GM23338 (cell line): Measurements from ENCODE around the gene TRPM7. TPM values are rescaled to one million over a fixed set of nuclear protein-coding genes. Genes with fewer than 3 reads are reported as not detected.
A peak's percentile ranks its signal among the peaks of the same experiment; 100 is the strongest.

Experiments
- ATAC-seq: fragments of 200-7000 bp; cut with Tn5 transposase; 3 replicates; pipeline ENCODE4 v1.9.1; 2020
- DNase-seq: peaks from one replicate; pipeline ENCODE4 v3.0.0-alpha.2; 2015; ENCODE audit warnings: low spot score
- H2AFZ ChIP-seq: fragments of 200-600 bp; sonication (generic); 2 replicates; pipeline ENCODE4 v1.8.0; 2016; ENCODE audit warnings: antibody characterized with exemption, mild to moderate bottlenecking, moderate library complexity
- H3F3A ChIP-seq: fragments of 200-600 bp; sonication (generic); replicated peaks from 2 replicates; pipeline ENCODE4 v1.8.0; 2017; ENCODE audit warnings: antibody characterized with exemption, mixed run types, low read depth
- H3K27ac ChIP-seq: fragments of 200-600 bp; sonication (generic); 2 replicates; pipeline ENCODE4 v1.6.1; 2016; ENCODE audit warnings: low read depth
- H3K27me3 ChIP-seq: fragments of 200-600 bp; sonication (generic); 2 replicates; pipeline ENCODE4 v1.8.0; 2016; ENCODE audit warnings: mild to moderate bottlenecking, mixed run types, moderate library complexity; ENCODE audit not compliant: insufficient read depth
- H3K36me3 ChIP-seq: fragments of 200-600 bp; sonication (generic); 2 replicates; pipeline ENCODE4 v1.8.0; 2016; ENCODE audit warnings: mild to moderate bottlenecking; ENCODE audit not compliant: insufficient read depth
- H3K4me1 ChIP-seq: fragments of 200-600 bp; sonication (generic); 2 replicates; pipeline ENCODE4 v1.8.0; 2016; ENCODE audit warnings: mild to moderate bottlenecking, moderate library complexity; ENCODE audit not compliant: insufficient read depth
- H3K4me2 ChIP-seq: fragments of 200-600 bp; sonication (generic); 2 replicates; pipeline ENCODE4 v1.7.1; 2017; ENCODE audit warnings: mixed run types
- H3K4me3 ChIP-seq: fragments of 200-600 bp; sonication (generic); 2 replicates; pipeline ENCODE4 v1.6.1; 2016; ENCODE audit warnings: mixed run types
- H3K79me2 ChIP-seq: fragments of 200-600 bp; sonication (generic); replicated peaks from 2 replicates; pipeline ENCODE4 v1.8.0; 2017; ENCODE audit warnings: mild to moderate bottlenecking; ENCODE audit not compliant: insufficient read depth
- H3K9me2 ChIP-seq: fragments of 200-600 bp; sonication (generic); 2 replicates; pipeline ENCODE4 v1.8.0; 2017; ENCODE audit not compliant: insufficient read depth
- H4K20me1 ChIP-seq: fragments of 200-600 bp; sonication (generic); replicated peaks from 2 replicates; pipeline ENCODE4 v1.8.0; 2017; ENCODE audit warnings: mild to moderate bottlenecking; ENCODE audit not compliant: insufficient read depth
- H3K27ac Mint-ChIP-seq: 2 replicates; pipeline ENCODE4 v1.8.0; 2020; ENCODE audit warnings: inconsistent platforms, mild to moderate bottlenecking, moderate library complexity, mixed read lengths
- H3K27me3 Mint-ChIP-seq: 3 replicates; pipeline ENCODE4 v1.8.0; 2022; ENCODE audit warnings: low read depth, mild to moderate bottlenecking, moderate library complexity, mixed read lengths, inconsistent platforms; ENCODE audit not compliant: insufficient read depth, poor library complexity
- H3K36me3 Mint-ChIP-seq: 3 replicates; pipeline ENCODE4 v1.8.0; 2021; ENCODE audit warnings: low read depth, mild to moderate bottlenecking, inconsistent platforms, moderate library complexity, mixed read lengths
- H3K4me1 Mint-ChIP-seq: 3 replicates; pipeline ENCODE4 v1.8.0; 2020; ENCODE audit warnings: mild to moderate bottlenecking, inconsistent platforms, mixed read lengths
- H3K4me3 Mint-ChIP-seq: 3 replicates; pipeline ENCODE4 v1.8.0; 2021; ENCODE audit warnings: moderate library complexity, mild to moderate bottlenecking, inconsistent platforms, mixed read lengths
- H3K9me3 Mint-ChIP-seq: 3 replicates; pipeline ENCODE4 v1.8.0; 2020; ENCODE audit warnings: moderate library complexity, mild to moderate bottlenecking, inconsistent platforms, mixed read lengths
- CTCF ChIP-seq, 2 experiments: fragments of 200-600 bp in 1 of 2; sonication (generic) in 1 of 2; conservative IDR thresholded peaks; 2 replicates each; pipeline versions ENCODE4 v1.5.1 to v1.6.1; 2016 to 2017; ENCODE audit warnings: antibody characterized with exemption in 2 of 2, low read depth in 2 of 2, mild to moderate bottlenecking in 2 of 2, moderate library complexity in 1 of 2
- EZH2phosphoT487 ChIP-seq: fragments of 200-600 bp; sonication (generic); IDR thresholded peaks from one replicate; pipeline ENCODE4 v1.8.1; 2018; ENCODE audit warnings: antibody characterized with exemption; ENCODE audit not compliant: unreplicated experiment
- JUNB ChIP-seq: IDR thresholded peaks from one replicate; pipeline ENCODE4 v1.6.1; 2016; ENCODE audit warnings: antibody characterized with exemption; ENCODE audit not compliant: unreplicated experiment
- NANOG ChIP-seq: IDR thresholded peaks from 2 replicates; pipeline ENCODE4 v1.6.1; 2016; ENCODE audit warnings: antibody characterized with exemption, borderline replicate concordance
- POLR2AphosphoS5 ChIP-seq: IDR thresholded peaks from 2 replicates; pipeline ENCODE4 v1.6.1; 2016; ENCODE audit warnings: antibody characterized with exemption, low read depth
- STAT1 ChIP-seq: IDR thresholded peaks from one replicate; pipeline ENCODE4 v1.6.1; 2016; ENCODE audit warnings: antibody characterized with exemption; ENCODE audit not compliant: unreplicated experiment
- ZNF114 ChIP-seq: fragments of 250-450 bp; sonication (Bioruptor Pico); IDR thresholded peaks from 2 replicates; pipeline ENCODE4 v1.5.0; 2020; ENCODE audit warnings: mild to moderate bottlenecking, moderate library complexity
- ZNF331 ChIP-seq: fragments of 250-450 bp; sonication (Bioruptor Pico); IDR thresholded peaks from 2 replicates; pipeline ENCODE4 v1.5.0; 2020; ENCODE audit warnings: low read depth, mild to moderate bottlenecking, moderate library complexity
- polyA plus RNA-seq: library from polyadenylated mRNA; unstranded; fragments of >200 nt; fragmentation: Nextera tagmentation; extraction: Ambion mirVana; gene quantifications from 2 replicates; pipeline ENCODE4 v1.2.1, GENCODE V29; 2016
- total RNA-seq: library from RNA; depleted of rRNA; stranded (reverse); fragments of >200 nt; shearing (Covaris generic); gene quantifications from 2 replicates; pipeline ENCODE4 v1.2.3, GENCODE V29; 2014

TRPM7 gene
- total and polyA plus RNA-seq, 2 experiments from 2014 or later = 8.3 to 41.0 TPM

- no peak for TF ChIP-seq CTCF (conservative IDR thresholded peaks at IDR 0.05; ENCODE audit: low read depth in 2 of 2)
- no peak for TF ChIP-seq EZH2phosphoT487
- no peak for TF ChIP-seq STAT1
- TF ChIP-seq POLR2AphosphoS5 = no peak
- TF ChIP-seq JUNB = no peak
- no peak for TF ChIP-seq ZNF331 (CRISPR knock-in tag)
Measured at GRCh38 chr15:50676799-50677483, 9.7 kb downstream of the TRPM7 start (continued).

- Histone ChIP-seq H2AFZ (no peak overlapping the region), H3F3A (no peaks in the 10 kb centered on the region), H4K20me1 (peaks cover 21% of the 10 kb centered on the region), H3K9me2 (no peaks in the 10 kb centered on the region), H3K36me3 (no peaks in the 10 kb centered on the region), H3K79me2 (peaks cover 99% of the 10 kb centered on the region), H3K4me1 (no peaks in the 10 kb centered on the region), H3K4me3 (no peak overlapping the region), H3K4me2 (no peak overlapping the region), H3K27ac (no peak overlapping the region), H3K27me3 (no peaks in the 10 kb centered on the region)
- Mint-ChIP-seq H3K27ac (no peak overlapping the region), H3K27me3 (no peaks in the 10 kb centered on the region), H3K4me1 (no peaks in the 10 kb centered on the region), H3K36me3 (peaks cover 4% of the 10 kb centered on the region; the same call in 1 of the 3 replicates), H3K9me3 (no peaks in the 10 kb centered on the region), H3K4me3 (no peak overlapping the region)
- TF ChIP-seq NANOG = no peak
- no peak for TF ChIP-seq JUNB
- peak in 1 of 2 experiments; percentile 88; a peak in 3 of 4 replicates for TF ChIP-seq CTCF (conservative IDR thresholded peaks at IDR 0.05; ENCODE audit: low read depth in 2 of 2)
- no peak for TF ChIP-seq ZNF114 (CRISPR knock-in tag)
- TF ChIP-seq ZNF331 (CRISPR knock-in tag) = no peak
- DNase-seq = peak; percentile 30
- ATAC-seq = no peak
Measured at GRCh38 chr15:50675535-50676144, 11.0 kb downstream of the TRPM7 start.

DNA sequence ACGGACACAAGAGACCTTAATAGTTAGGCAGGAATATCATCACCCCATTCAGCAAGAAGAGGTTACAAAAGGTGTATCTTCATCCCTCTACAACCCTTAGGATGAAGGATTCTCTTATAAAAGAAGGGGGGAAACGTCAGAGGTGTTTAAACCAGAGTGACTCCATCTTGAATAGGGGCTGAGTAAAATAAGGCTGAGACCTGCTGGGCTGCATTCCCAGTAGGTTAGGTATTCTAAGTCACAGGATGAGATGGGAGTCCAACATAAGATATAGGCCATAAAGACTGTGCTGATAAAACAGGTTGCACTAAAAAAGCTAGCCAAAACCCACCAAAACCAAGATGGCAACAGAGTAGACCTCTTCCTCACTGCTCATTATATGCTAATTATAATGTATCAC is 16.5 kb downstream of the TRPM7 start:
- ATAC-seq = no peak
- Mint-ChIP-seq H3K4me1 (no peaks in the 10 kb centered on the region), H3K27ac (no peak overlapping the region), H3K9me3 (peaks cover 6% of the 10 kb centered on the region; the same call in 2 of the 3 replicates), H3K27me3 (no peaks in the 10 kb centered on the region), H3K36me3 (peaks cover 37% of the 10 kb centered on the region), H3K4me3 (no peak overlapping the region)
- peaks cover 100% of the 10 kb centered on the region for H3K79me2 ChIP-seq
- no peaks in the 10 kb centered on the region for H3F3A ChIP-seq
- DNase-seq = no peak
- TF ChIP-seq JUNB = no peak
- H3K27me3 ChIP-seq = no peaks in the 10 kb centered on the region
- no peak overlapping the region for H3K27ac ChIP-seq
- H3K9me2 ChIP-seq = no peaks in the 10 kb centered on the region
- no peak overlapping the region for H3K4me2 ChIP-seq
- H3K4me1 ChIP-seq = no peaks in the 10 kb centered on the region
- peaks cover 21% of the 10 kb centered on the region for H4K20me1 ChIP-seq
- no peak overlapping the region for H3K4me3 ChIP-seq
- no peaks in the 10 kb centered on the region for H3K36me3 ChIP-seq
- H2AFZ ChIP-seq = no peak overlapping the region
